RCC 7860 (cell line): Measurements from ENCODE around the gene RPL28.

Source experiments
- DNase-seq: peaks from one replicate; pipeline ENCODE4 v3.0.0-alpha.2; 2015; ENCODE audit warnings: low spot score
- FAIRE-seq: peaks from 2 replicates; lab custom pipeline; 2012; peaks lifted over from hg19 to GRCh38; lab: Jason Lieb, UNC

Gene RPL28

GRCh38 chr19:55353356-55353802 is 32.4 kb upstream of the RPL28 start:
- FAIRE-seq (no peak), DNase-seq (no peak)

GRCh38 chr19:55353803-55354697 is 31.7 kb upstream of the RPL28 start:
- DNase-seq (no peak), FAIRE-seq (no peak)

- FAIRE-seq (no peak), DNase-seq (no peak)
Observed at GRCh38 chr19:55354698-55355212, 31.0 kb upstream of the RPL28 start, which contains the start of gene COX6B2. COX6B2 (minus strand) TSS chr19:55354719; CDS start chr19:55354521, 198 bp downstream.

GRCh38 chr19:55355213-55355821 is 30.4 kb upstream of the RPL28 start:
- DNase-seq (no peak), FAIRE-seq (no peak)

- DNase-seq: no peak
- no peak for FAIRE-seq
Observed at GRCh38 chr19:55358493-55358892, 27.2 kb upstream of the RPL28 start.

- FAIRE-seq: no peak
- no peak for DNase-seq
Observed at GRCh38 chr19:55358943-55359908, 26.5 kb upstream of the RPL28 start.

- FAIRE-seq: no peak
- DNase-seq: no peak
Observed at GRCh38 chr19:55360902-55361301, 24.8 kb upstream of the RPL28 start.

- no peak for FAIRE-seq
- no peak for DNase-seq
Observed at GRCh38 chr19:55362174-55362989, 23.4 kb upstream of the RPL28 start.

GRCh38 chr19:55362990-55363716 is 22.6 kb upstream of the RPL28 start, which contains the start of gene GARIN5B:
GARIN5B (minus strand) TSS chr19:55363260; CDS start chr19:55363066, 194 bp downstream.
- FAIRE-seq: no peak
- DNase-seq: no peak

- FAIRE-seq: no peak
- DNase-seq: no peak
Observed at GRCh38 chr19:55365245-55365644, 20.5 kb upstream of the RPL28 start.

- FAIRE-seq (no peak), DNase-seq (no peak)
Observed at GRCh38 chr19:55365964-55366363, 19.8 kb upstream of the RPL28 start.

- DNase-seq: no peak
- FAIRE-seq: no peak
Observed at GRCh38 chr19:55366790-55367189, 18.9 kb upstream of the RPL28 start.

- no peak for DNase-seq
- no peak for FAIRE-seq
Observed at GRCh38 chr19:55368106-55368505, 17.6 kb upstream of the RPL28 start.

GRCh38 chr19:55368701-55369563 is 16.8 kb upstream of the RPL28 start:
- FAIRE-seq: no peak
- no peak for DNase-seq

GRCh38 chr19:55369653-55370304 is 16.0 kb upstream of the RPL28 start:
- FAIRE-seq (no peak), DNase-seq (peak; percentile 48)

GRCh38 chr19:55370305-55370988 is 15.3 kb upstream of the RPL28 start, which contains the start of gene IL11:
IL11 (minus strand) TSS chr19:55370463; CDS start chr19:55370310, 153 bp downstream.
- DNase-seq (peak; percentile 75), FAIRE-seq (no peak)
